OCI-LY7 (cell line): Measurements from ENCODE around the gene RPH3AL. TPM values are rescaled to one million over a fixed set of nuclear protein-coding genes. Genes with fewer than 3 reads are reported as not detected.
"Not testable (repeated sequence)": the region's sequence is repeated elsewhere in the genome, so short reads cannot be mapped to it uniquely, and the experiment has no call there.

Experiments used
- BruUV-seq: library from RNA; stranded (reverse); fragments of 400-500 nt; replicated peaks from 2 replicates; lab custom pipeline; 2021; lab: Mats Ljungman, UMichigan
- CTCF ChIA-PET: fragments of 300-600 bp; sonication (Branson Sonifier 250); formaldehyde crosslinking; loops from one replicate; lab custom pipeline; 2022; ENCODE audit warnings: antibody characterized with exemption; ENCODE audit not compliant: unreplicated experiment; lab: Charles Lee
- POLR2A ChIA-PET: fragments of 300-600 bp; sonication (Branson Sonifier 250); formaldehyde crosslinking; loops from one replicate; lab custom pipeline; 2022; ENCODE audit warnings: antibody characterized with exemption; lab: Charles Lee
- DNase-seq: peaks from one replicate; pipeline ENCODE4 v3.0.0-alpha.2; 2015; ENCODE audit warnings: low spot score
- H2AFZ ChIP-seq: fragments of 200-600 bp; sonication (generic), shearing (Covaris generic); 2 replicates; pipeline ENCODE4 v1.6.1; 2014; ENCODE audit warnings: mild to moderate bottlenecking, antibody characterized with exemption, low read length, moderate library complexity
- H3K27ac ChIP-seq: fragments of 200-600 bp; sonication (generic); 2 replicates; pipeline ENCODE4 v1.5.1; 2014; ENCODE audit warnings: mixed run types, low read depth, mild to moderate bottlenecking, moderate library complexity, low read length, inconsistent platforms; ENCODE audit not compliant: poor library complexity, severe bottlenecking
- H3K36me3 ChIP-seq: fragments of 200-600 bp; sonication (generic); 2 replicates; pipeline ENCODE4 v1.6.1; 2014; ENCODE audit warnings: mild to moderate bottlenecking, antibody characterized with exemption, low read length, moderate library complexity, mixed read lengths; ENCODE audit not compliant: insufficient read depth
- H3K4me1 ChIP-seq: fragments of 200-600 bp; sonication (generic); 2 replicates; pipeline ENCODE4 v1.5.1; 2014; ENCODE audit warnings: mild to moderate bottlenecking, low read length; ENCODE audit not compliant: insufficient read depth, poor library complexity, severe bottlenecking
- H3K4me2 ChIP-seq: fragments of 200-600 bp; sonication (generic); 2 replicates; pipeline ENCODE4 v1.6.1; 2014; ENCODE audit warnings: mild to moderate bottlenecking, low read length
- H3K4me3 ChIP-seq: fragments of 200-600 bp; sonication (generic); 2 replicates; pipeline ENCODE4 v1.5.1; 2014; ENCODE audit warnings: mild to moderate bottlenecking, low read depth, low read length; ENCODE audit not compliant: poor library complexity, severe bottlenecking
- H3K79me2 ChIP-seq: fragments of 200-600 bp; sonication (generic); 2 replicates; pipeline ENCODE4 v1.6.1; 2016; ENCODE audit warnings: low read depth, mild to moderate bottlenecking, low read length, moderate library complexity, mixed read lengths; ENCODE audit not compliant: insufficient read depth
- H3K9me2 ChIP-seq: fragments of 200-600 bp; sonication (generic); 2 replicates; pipeline ENCODE4 v1.6.1; 2016; ENCODE audit warnings: mild to moderate bottlenecking, low read length, mixed read lengths; ENCODE audit not compliant: insufficient read depth
- H3K9me3 ChIP-seq: fragments of 200-600 bp; sonication (generic); 2 replicates; pipeline ENCODE4 v1.6.1; 2014; ENCODE audit warnings: mild to moderate bottlenecking, mixed run types, low read length, mixed read lengths
- H4K20me1 ChIP-seq: fragments of 200-600 bp; sonication (generic); 2 replicates; pipeline ENCODE4 v1.6.1; 2014; ENCODE audit warnings: mild to moderate bottlenecking, antibody characterized with exemption, low read length, moderate library complexity, mixed read lengths; ENCODE audit not compliant: insufficient read depth
- CTCF ChIP-seq: fragments of 200-600 bp; sonication (generic); conservative IDR thresholded peaks from 2 replicates; pipeline ENCODE4 v1.5.1; 2014; ENCODE audit warnings: mild to moderate bottlenecking, antibody characterized with exemption, low read length, moderate library complexity, mixed read lengths
- EZH2phosphoT487 ChIP-seq: fragments of 200-600 bp; sonication (generic); IDR thresholded peaks from 2 replicates; pipeline ENCODE4 v1.6.1; 2018; ENCODE audit warnings: low read depth, borderline replicate concordance, mild to moderate bottlenecking, mixed run types, antibody characterized with exemption, low read length, moderate library complexity, mixed read lengths
- intact Hi-C: fragments of 100-400 bp; cut with micrococcal nuclease; formaldehyde crosslinking; loops from one replicate; pipeline ENCODE4 v1.10.0; 2022; ENCODE audit not compliant: unreplicated experiment
- total RNA-seq, 2 experiments: library from RNA; depleted of rRNA in 1 of 2; stranded (reverse); fragments of >200 nt in 1 of 2; shearing (Covaris generic) in 1 of 2; gene quantifications; 2 replicates each; pipeline ENCODE4 v1.2.3, GENCODE V29; 2014 to 2022

The RPH3AL gene
- total RNA-seq, 2 experiments from 2014 or later: 1.0 to 2.2 TPM

- no peaks in the 10 kb centered on the region for H4K20me1 ChIP-seq
- no peak for TF ChIP-seq EZH2phosphoT487
- no peak overlapping the region for H3K4me2 ChIP-seq
- intact Hi-C loops: no loop called here
- no peak overlapping the region for H3K27ac ChIP-seq
- no peak overlapping the region for H2AFZ ChIP-seq
- no peaks in the 10 kb centered on the region for H3K9me3 ChIP-seq
- no peak for DNase-seq
- no peaks in the 10 kb centered on the region for H3K4me1 ChIP-seq
- no peak overlapping the region for H3K4me3 ChIP-seq
- POLR2A ChIA-PET: interaction anchor here (0.5 to 0.6 kb wide), 2 partner anchors 72 to 585 kb away, joined by 3 to 7 read pairs; no protein-coding TSS in a partner anchor
- no TSS peak for BruUV-seq
- no peaks in the 10 kb centered on the region for H3K9me2 ChIP-seq
- CTCF ChIA-PET: no interaction called here
- no peaks in the 10 kb centered on the region for H3K36me3 ChIP-seq
- H3K79me2 ChIP-seq: no peaks in the 10 kb centered on the region
Measured at GRCh38 chr17:202501-202951, 150.1 kb downstream of the RPH3AL start.

DNA sequence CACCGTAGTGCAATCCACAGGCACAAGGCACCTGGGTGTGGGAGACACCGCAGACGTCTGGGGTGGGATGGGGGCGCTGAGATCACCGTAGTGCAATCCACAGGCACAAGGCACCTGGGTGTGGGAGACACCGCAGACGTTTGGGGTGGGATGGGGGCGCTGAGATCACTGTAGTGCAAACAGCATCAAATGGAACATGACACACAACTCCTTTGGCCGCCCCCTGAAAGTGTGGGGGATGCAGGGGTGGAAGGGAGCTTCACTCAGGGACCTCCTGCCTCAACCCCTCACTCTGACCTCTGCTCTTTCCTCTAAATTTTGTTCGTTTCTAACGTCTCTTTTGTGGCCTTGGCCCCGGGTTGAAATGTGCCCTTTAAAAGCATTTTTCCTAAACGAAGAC lies 150.9 kb downstream of the RPH3AL start:
- H3K4me1 ChIP-seq, H3K9me3 ChIP-seq, BruUV-seq, H3K36me3 ChIP-seq, H2AFZ ChIP-seq, H3K4me3 ChIP-seq, CTCF ChIA-PET, H3K27ac ChIP-seq, H3K9me2 ChIP-seq, H3K79me2 ChIP-seq, H4K20me1 ChIP-seq, DNase-seq, H3K4me2 ChIP-seq, intact Hi-C loops: not testable (repeated sequence)
- POLR2A ChIA-PET: interaction anchor here (0.5 kb wide), 1 partner anchor 73 kb away, joined by 7 read pairs; no protein-coding TSS in a partner anchor

DNA sequence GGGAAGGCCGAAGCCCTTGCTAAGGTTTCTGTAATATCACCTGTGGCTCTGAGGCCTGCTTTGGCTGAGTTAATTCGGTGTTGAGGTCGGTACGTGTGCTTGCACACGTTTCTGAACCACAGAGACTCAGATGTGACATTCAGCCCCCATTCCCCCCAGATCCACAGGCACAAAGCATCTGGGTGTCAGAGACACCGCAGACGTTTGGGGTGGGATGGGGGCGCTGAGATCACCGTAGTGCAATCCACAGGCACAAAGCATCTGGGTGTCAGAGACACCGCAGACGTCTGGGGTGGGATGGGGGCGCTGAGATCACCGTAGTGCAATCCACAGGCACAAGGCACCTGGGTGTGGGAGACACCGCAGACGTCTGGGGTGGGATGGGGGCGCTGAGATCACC lies 151.3 kb downstream of the RPH3AL start:
- H3K4me2 ChIP-seq, H2AFZ ChIP-seq, H4K20me1 ChIP-seq, POLR2A ChIA-PET, CTCF ChIA-PET, H3K4me3 ChIP-seq, H3K4me1 ChIP-seq, H3K9me3 ChIP-seq, intact Hi-C loops, BruUV-seq, H3K9me2 ChIP-seq, H3K27ac ChIP-seq, H3K36me3 ChIP-seq, DNase-seq, H3K79me2 ChIP-seq: not testable (repeated sequence)

DNA sequence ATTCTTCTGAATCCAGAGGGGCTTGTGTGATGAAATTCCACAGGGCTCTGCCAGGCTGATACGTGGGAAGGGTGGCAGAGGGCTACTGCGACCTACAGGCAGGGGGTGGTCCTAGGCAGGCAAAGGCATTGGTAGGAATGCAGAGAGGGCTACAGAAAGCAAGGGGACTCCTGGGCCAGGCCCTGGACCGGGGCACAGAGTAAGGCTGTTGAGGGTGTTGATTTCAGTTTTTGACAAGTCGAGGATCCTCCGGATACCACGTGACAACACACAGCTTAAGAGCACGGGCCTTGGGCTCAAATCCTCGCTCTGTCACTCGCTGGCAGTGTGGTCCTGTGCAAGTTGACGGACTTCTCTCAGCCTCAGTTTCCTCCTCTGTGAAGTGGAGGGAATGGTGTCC lies 152.0 kb downstream of the RPH3AL start:
- Histone ChIP-seq H3K4me2 (no peak overlapping the region), H3K4me3 (no peak overlapping the region), H3K9me3 (no peaks in the 10 kb centered on the region), H3K79me2 (no peaks in the 10 kb centered on the region), H2AFZ (no peak overlapping the region), H3K36me3 (no peaks in the 10 kb centered on the region), H3K9me2 (no peaks in the 10 kb centered on the region), H3K27ac (no peak overlapping the region), H4K20me1 (no peaks in the 10 kb centered on the region), H3K4me1 (peaks cover 2% of the 10 kb centered on the region)
- POLR2A ChIA-PET: no interaction called here
- BruUV-seq: no TSS peak
- intact Hi-C loops: no loop called here
- CTCF ChIA-PET: no interaction called here
- DNase-seq: no peak
- no peak for TF ChIP-seq CTCF
- TF ChIP-seq EZH2phosphoT487: no peak
